Suprapubic skin (tissue), 4 donors: Measurements from ENCODE around the gene SLITRK3.

Experiments used
- CTCF ChIP-seq, 2 donors: fragments of 200-600 bp in 1 of 2; fragments of 450-650 bp in 1 of 2; sonication (generic) in 1 of 2; IDR thresholded peaks; one replicate each; pipeline ENCODE4 v1.5.1; 2016 to 2019; ENCODE audit warnings: antibody characterized with exemption in 2 of 2, mild to moderate bottlenecking in 1 of 2, moderate library complexity in 1 of 2
- EP300 ChIP-seq: sonication (generic); formaldehyde crosslinking; IDR thresholded peaks from one replicate; pipeline ENCODE4 v1.6.1; 2017; ENCODE audit warnings: antibody characterized with exemption
- POLR2A ChIP-seq, 2 donors: fragments of 450-650 bp; IDR thresholded peaks; one replicate each; pipeline ENCODE4 v1.6.1; 2017; ENCODE audit warnings: antibody characterized with exemption in 2 of 2, mild to moderate bottlenecking in 2 of 2, moderate library complexity in 2 of 2
- POLR2AphosphoS5 ChIP-seq, 3 donors: sonication (generic); formaldehyde crosslinking; IDR thresholded peaks; one replicate each; pipeline ENCODE4 v1.6.1; 2017; ENCODE audit warnings: antibody characterized with exemption in 3 of 3

- TF ChIP-seq CTCF (IDR thresholded peaks at IDR 0.05) = no peak
- TF ChIP-seq EP300 = no peak
- no peak for TF ChIP-seq POLR2AphosphoS5 (IDR thresholded peaks at IDR 0.05)
- no peak for TF ChIP-seq POLR2A (IDR thresholded peaks at IDR 0.05)
Observed at GRCh38 chr3:165194511-165195240, 1.5 kb downstream of the SLITRK3 start.
